H9 (cell line): Measurements from ENCODE around the gene ZNF121. TPM values are rescaled to one million over a fixed set of nuclear protein-coding genes. Genes with fewer than 3 reads are reported as not detected.

ENCODE experiments used
- DNase-seq: peaks from one replicate; pipeline ENCODE4 v3.0.0-alpha.2; 2017
- H2AFZ ChIP-seq: one replicate; pipeline ENCODE4 v1.6.1; 2013; ENCODE audit warnings: mild to moderate bottlenecking, low read length, control low read depth, moderate library complexity
- H2AK5ac ChIP-seq: 2 replicates; pipeline ENCODE4 v1.6.1; 2013; ENCODE audit warnings: low read length, control low read depth, mixed read lengths; ENCODE audit not compliant: insufficient read length
- H2BK120ac ChIP-seq: one replicate; pipeline ENCODE4 v1.6.1; 2013; ENCODE audit warnings: low read depth, mild to moderate bottlenecking, low read length, control low read depth, inconsistent platforms; ENCODE audit not compliant: poor library complexity, severe bottlenecking
- H2BK12ac ChIP-seq: 2 replicates; pipeline ENCODE4 v1.6.1; 2013; ENCODE audit warnings: low read length, control low read depth, mixed read lengths, low read depth; ENCODE audit not compliant: insufficient read length
- H2BK15ac ChIP-seq: 2 replicates; pipeline ENCODE4 v1.6.1; 2013; ENCODE audit warnings: low read depth, low read length, control low read depth
- H2BK20ac ChIP-seq: one replicate; pipeline ENCODE4 v1.6.1; 2013; ENCODE audit warnings: low read depth, mild to moderate bottlenecking, low read length, control low read depth, inconsistent platforms; ENCODE audit not compliant: poor library complexity, severe bottlenecking
- H2BK5ac ChIP-seq: 2 replicates; pipeline ENCODE4 v1.6.1; 2013; ENCODE audit warnings: low read length, control low read depth, mixed read lengths; ENCODE audit not compliant: insufficient read length
- H3K14ac ChIP-seq: 2 replicates; pipeline ENCODE4 v1.6.1; 2013; ENCODE audit warnings: low read length, control low read depth; ENCODE audit not compliant: insufficient read depth
- H3K18ac ChIP-seq: 2 replicates; pipeline ENCODE4 v1.6.1; 2013; ENCODE audit warnings: low read depth, mild to moderate bottlenecking, mixed read lengths, low read length, control low read depth; ENCODE audit not compliant: insufficient read length
- H3K23ac ChIP-seq: 2 replicates; pipeline ENCODE4 v1.6.1; 2013; ENCODE audit warnings: low read length, control low read depth, mixed read lengths, low read depth; ENCODE audit not compliant: insufficient read length
- H3K23me2 ChIP-seq: 2 replicates; pipeline ENCODE4 v1.6.1; 2013; ENCODE audit warnings: low read depth, mild to moderate bottlenecking, mixed read lengths, low read length, control low read depth; ENCODE audit not compliant: insufficient read length, poor library complexity, severe bottlenecking
- H3K27ac ChIP-seq: 2 replicates; pipeline ENCODE4 v1.5.1; 2013; ENCODE audit warnings: low read length, control low read depth, mixed read lengths, low read depth; ENCODE audit not compliant: insufficient read length
- H3K27me3 ChIP-seq: 2 replicates; pipeline ENCODE4 v1.6.1; 2013; ENCODE audit warnings: low read length, control low read depth, inconsistent platforms; ENCODE audit not compliant: insufficient read depth
- H3K4ac ChIP-seq: 2 replicates; pipeline ENCODE4 v1.6.1; 2013; ENCODE audit warnings: low read depth, mild to moderate bottlenecking, control low read depth, inconsistent platforms, low read length, moderate library complexity
- H3K4me1 ChIP-seq: 2 replicates; pipeline ENCODE4 v1.6.1; 2013; ENCODE audit warnings: low read length, control low read depth, inconsistent platforms; ENCODE audit not compliant: insufficient read depth
- H3K4me2 ChIP-seq: 2 replicates; pipeline ENCODE4 v1.6.1; 2013; ENCODE audit warnings: low read length, control low read depth, mixed read lengths; ENCODE audit not compliant: insufficient read length, insufficient read depth
- H3K56ac ChIP-seq: 2 replicates; pipeline ENCODE4 v1.6.1; 2013; ENCODE audit warnings: low read depth, mild to moderate bottlenecking, mixed read lengths, low read length, control low read depth; ENCODE audit not compliant: insufficient read length
- H3K79me1 ChIP-seq: 2 replicates; pipeline ENCODE4 v1.6.1; 2013; ENCODE audit warnings: low read depth, mild to moderate bottlenecking, moderate library complexity, low read length, control low read depth, inconsistent platforms; ENCODE audit not compliant: insufficient read depth, poor library complexity, severe bottlenecking
- H3K79me2 ChIP-seq: 2 replicates; pipeline ENCODE4 v1.6.1; 2013; ENCODE audit warnings: low read length, control low read depth, inconsistent platforms; ENCODE audit not compliant: insufficient read depth
- H3K9ac ChIP-seq: 2 replicates; pipeline ENCODE4 v1.6.1; 2013; ENCODE audit warnings: low read length, control low read depth, mixed read lengths; ENCODE audit not compliant: insufficient read length; ENCODE audit errors: extremely low read depth
- H3K9me3 ChIP-seq: one replicate; pipeline ENCODE4 v1.6.1; 2013; ENCODE audit warnings: low read depth, low read length, inconsistent platforms; ENCODE audit not compliant: control insufficient read depth
- H3T11ph ChIP-seq: one replicate; pipeline ENCODE4 v1.6.1; 2013; ENCODE audit warnings: mild to moderate bottlenecking, low read length, control low read depth, inconsistent platforms
- H4K20me1 ChIP-seq: one replicate; pipeline ENCODE4 v1.6.1; 2013; ENCODE audit not compliant: control insufficient read depth, insufficient read length, insufficient read depth
- H4K5ac ChIP-seq: 2 replicates; pipeline ENCODE4 v1.6.1; 2013; ENCODE audit warnings: low read depth, mild to moderate bottlenecking, mixed read lengths, low read length, control low read depth; ENCODE audit not compliant: insufficient read length
- H4K8ac ChIP-seq: replicated peaks from 2 replicates; pipeline ENCODE4 v1.6.1; 2013; ENCODE audit warnings: low read length, control low read depth, mixed read lengths, low read depth; ENCODE audit not compliant: insufficient read length
- H4K91ac ChIP-seq: 2 replicates; pipeline ENCODE4 v1.6.1; 2013; ENCODE audit warnings: low read depth, mild to moderate bottlenecking, moderate library complexity, mixed read lengths, low read length, control low read depth; ENCODE audit not compliant: insufficient read length
- H3K27ac Mint-ChIP-seq, 3 experiments: 2 replicates in 2 of 3; 3 replicates in 1 of 3; pipeline ENCODE4 v1.8.0; 2020 to 2021; ENCODE audit warnings: mixed read lengths in 3 of 3, mild to moderate bottlenecking in 1 of 3, moderate library complexity in 1 of 3
- H3K27me3 Mint-ChIP-seq: 2 replicates; pipeline ENCODE4 v1.8.0; 2021; ENCODE audit warnings: low read depth, mild to moderate bottlenecking, moderate library complexity, mixed read lengths
- H3K36me3 Mint-ChIP-seq, 3 experiments: 2 replicates in 2 of 3; 3 replicates in 1 of 3; pipeline ENCODE4 v1.8.0; 2020 to 2021; ENCODE audit warnings: low read depth in 3 of 3, mixed read lengths in 3 of 3; ENCODE audit not compliant: insufficient read depth in 1 of 3
- H3K4me1 Mint-ChIP-seq, 2 experiments: 2 replicates each; pipeline ENCODE4 v1.8.0; 2020; ENCODE audit warnings: mixed read lengths in 2 of 2
- H3K4me3 Mint-ChIP-seq, 2 experiments: 2 replicates in 1 of 2; 3 replicates in 1 of 2; pipeline ENCODE4 v1.8.0; 2020 to 2021; ENCODE audit warnings: mild to moderate bottlenecking in 2 of 2, mixed read lengths in 2 of 2, moderate library complexity in 1 of 2
- H3K9me3 Mint-ChIP-seq, 2 experiments: 2 replicates in 1 of 2; 3 replicates in 1 of 2; pipeline ENCODE4 v1.8.0; 2020; ENCODE audit warnings: mild to moderate bottlenecking in 2 of 2, mixed read lengths in 2 of 2, moderate library complexity in 1 of 2
- CTCF ChIP-seq: fragments of 200-600 bp; sonication (generic); conservative IDR thresholded peaks from 3 replicates; pipeline ENCODE4 v1.8.0; 2021; ENCODE audit warnings: antibody characterized with exemption, mild to moderate bottlenecking
- WGBS: extraction: QIAGEN DNeasy Blood & Tissue Kit; methylation state at CpG from one replicate; pipeline ENCODE4 v1.1.7; 2013; ENCODE audit warnings: missing lambda C conversion rate, low lambda C conversion rate, mixed read lengths; ENCODE audit not compliant: insufficient read length; ENCODE audit errors: extremely low coverage; 5-methylcytosine and 5-hydroxymethylcytosine counted together
- long read RNA-seq: library from polyadenylated mRNA; unstranded; transcript quantifications from one replicate; pipeline ENCODE4 v2.0.0, GENCODE V29; 2020
- total RNA-seq: library from RNA; stranded (reverse); gene quantifications from 2 replicates; pipeline ENCODE4 v1.2.1, GENCODE V29; 2021

Gene ZNF121
- 162 and 171 TPM in 2 replicates for total RNA-seq
- long read RNA-seq, full-length matches to known transcripts, result 43 of 80 reads
- long read RNA-seq, partial matches to known transcripts, result 16 of 80 reads
- long read RNA-seq, other reads (novel, unspliced or antisense), result 21 of 80 reads

- Histone ChIP-seq H3K23ac (no peak within 1 kb of the TSS), H2AK5ac (no peak within 1 kb of the TSS), H4K5ac (peak within 1 kb of the TSS; percentile 13), H4K8ac (no peak within 1 kb of the TSS), H2BK12ac (no peak within 1 kb of the TSS), H3K56ac (no peak within 1 kb of the TSS), H2AFZ (no peak within 1 kb of the TSS), H3T11ph (no peak within 1 kb of the TSS), H4K20me1 (no peaks in the 10 kb centered on the region), H3K14ac (peak within 1 kb of the TSS; percentile 91; the same call in 1 of the 2 replicates), H2BK120ac (no peak within 1 kb of the TSS), H3K18ac (peak within 1 kb of the TSS; percentile 83), H3K4me2 (peak within 1 kb of the TSS; percentile 74), H3K79me2 (peaks cover 43% of the 10 kb centered on the region), H2BK20ac (no peak within 1 kb of the TSS), H3K4ac (peak within 1 kb of the TSS; percentile 38; the same call in 1 of the 2 replicates), H3K27me3 (no peaks in the 10 kb centered on the region), H2BK5ac (no peak within 1 kb of the TSS), H4K91ac (no peak within 1 kb of the TSS), H2BK15ac (no peak within 1 kb of the TSS), H3K23me2 (peaks cover 3% of the 10 kb centered on the region), H3K4me1 (peaks cover 2% of the 10 kb centered on the region; the same call in 1 of the 2 replicates), H3K79me1 (no peaks in the 10 kb centered on the region), H3K27ac (no peak within 1 kb of the TSS), H3K9ac (peak within 1 kb of the TSS; percentile 80), H3K9me3 (no peaks in the 10 kb centered on the region)
- no peaks in the 10 kb centered on the region for H3K27me3 Mint-ChIP-seq
- peaks cover 28 to 35% (median 34%) of the 10 kb centered on the region in 3 experiments for H3K36me3 Mint-ChIP-seq
- peak; percentile 92 for DNase-seq
- peaks cover 39 to 49% of the 10 kb centered on the region in 2 experiments for H3K4me1 Mint-ChIP-seq
- TF ChIP-seq CTCF, result no peak
- H3K27ac Mint-ChIP-seq, result peak within 1 kb of the TSS; percentile 96 to 99 (median 98)
- no CpG with 5 or more reads among the region's 51 CpGs for WGBS
- H3K9me3 Mint-ChIP-seq, result peaks cover 0 to 30% of the 10 kb centered on the region in 2 experiments; a peak in 3 of 5 replicates
- H3K4me3 Mint-ChIP-seq, result peak within 1 kb of the TSS; percentile 93 to 94
Measured at GRCh38 chr19:9584073-9584833, at the start of gene ZNF121. ZNF121 (minus strand) TSS chr19:9584504; CDS start chr19:9568097, 16,407 bp downstream.
